GM12891 (cell line): ENCODE measurements around the gene PSMD6.

Source experiments
- POLR2A ChIP-seq: IDR thresholded peaks from 2 replicates; pipeline ENCODE4 v1.6.1; 2011; ENCODE audit warnings: low read depth, low read length, control low read depth
- POLR2AphosphoS5 ChIP-seq: IDR thresholded peaks from 2 replicates; pipeline ENCODE4 v1.6.1; 2011; ENCODE audit warnings: low read depth, low read length, control low read depth
- SPI1 ChIP-seq: IDR thresholded peaks from 2 replicates; pipeline ENCODE4 v1.6.1; 2011; ENCODE audit warnings: low read depth, low read length, control low read depth
- TAF1 ChIP-seq: IDR thresholded peaks from 2 replicates; pipeline ENCODE4 v1.6.1; 2011; ENCODE audit warnings: low read depth, low read length, control low read depth

DNA sequence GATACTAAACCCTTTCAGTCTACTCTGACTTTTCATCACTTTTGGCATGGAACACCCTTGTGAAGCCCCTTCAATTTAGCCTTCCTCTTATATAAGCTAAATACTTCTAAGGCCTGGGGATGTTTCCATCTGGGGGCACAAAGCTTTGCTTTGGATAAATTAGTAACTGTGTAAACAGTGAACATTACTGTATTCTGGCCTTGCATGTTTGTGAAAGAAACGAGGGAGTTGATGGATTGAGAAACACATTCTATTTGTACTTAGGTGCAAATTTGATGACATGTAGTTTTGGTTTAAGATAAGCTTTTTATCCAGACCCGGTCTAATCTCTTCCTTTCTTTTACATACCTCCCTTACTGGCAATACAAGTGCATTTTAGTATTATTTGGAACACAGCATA lies 19.7 kb downstream of the PSMD6 start:
- TF ChIP-seq POLR2AphosphoS5 (no peak), POLR2A (no peak), SPI1 (no peak), TAF1 (no peak)
